Suprapubic skin (tissue), 3 donors: ENCODE data around the gene NOP14.
"Not testable (repeated sequence)": the region's sequence is repeated elsewhere in the genome, so short reads cannot be mapped to it uniquely, and the experiment has no call there.

Experiments
- CTCF ChIP-seq, 2 donors: fragments of 200-600 bp in 1 of 2; fragments of 450-650 bp in 1 of 2; sonication (generic) in 1 of 2; IDR thresholded peaks; one replicate each; pipeline ENCODE4 v1.5.1; 2016 to 2019; ENCODE audit warnings: antibody characterized with exemption in 2 of 2, mild to moderate bottlenecking in 1 of 2, moderate library complexity in 1 of 2
- EP300 ChIP-seq: sonication (generic); formaldehyde crosslinking; IDR thresholded peaks from one replicate; pipeline ENCODE4 v1.6.1; 2017; ENCODE audit warnings: antibody characterized with exemption
- POLR2A ChIP-seq, 2 donors: fragments of 450-650 bp; IDR thresholded peaks; one replicate each; pipeline ENCODE4 v1.6.1; 2017; ENCODE audit warnings: antibody characterized with exemption in 2 of 2, mild to moderate bottlenecking in 2 of 2, moderate library complexity in 2 of 2

DNA sequence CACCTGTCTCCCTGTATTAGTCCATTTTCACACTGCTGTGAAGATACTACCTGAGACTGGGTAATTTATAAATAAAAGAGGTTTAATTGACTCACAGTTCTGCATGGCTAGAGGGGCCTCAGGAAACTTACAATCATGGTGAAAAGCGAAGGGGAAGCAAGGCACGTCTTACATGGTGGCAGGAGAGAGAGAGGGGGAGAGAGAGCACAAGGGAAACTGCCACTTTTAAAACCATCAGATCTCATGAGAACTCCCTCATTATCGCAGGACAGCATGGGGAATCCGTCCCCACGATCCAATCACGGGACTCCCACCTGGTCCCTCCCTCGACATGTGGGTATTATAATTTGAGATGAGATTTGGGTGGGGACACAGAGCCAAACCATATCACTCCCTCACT is 20.5 kb upstream of the NOP14 start:
- not testable (repeated sequence) for TF ChIP-seq CTCF (IDR thresholded peaks at IDR 0.05); POLR2A (IDR thresholded peaks at IDR 0.05); EP300
